Fibroblast of lung (primary cell): ENCODE results near the gene MAL. TPM values are rescaled to one million over a fixed set of nuclear protein-coding genes. Genes with fewer than 3 reads are reported as not detected.

Experiments
- DNase-seq, 2 donors: peaks; one replicate each; pipeline versions ENCODE4 v3.0.0 to v3.0.0-alpha.2; 2010; ENCODE audit warnings: low read depth in 2 of 2
- H2AFZ ChIP-seq: 2 replicates; pipeline ENCODE4 v1.5.1; 2012; ENCODE audit warnings: low read length, control low read depth, inconsistent platforms
- H3K27ac ChIP-seq: 2 replicates; pipeline ENCODE4 v1.5.1; 2011; ENCODE audit warnings: low read length, control low read depth; ENCODE audit not compliant: insufficient read depth
- H3K27me3 ChIP-seq: 2 replicates; pipeline ENCODE4 v1.5.1; 2011; ENCODE audit warnings: mild to moderate bottlenecking, low read length; ENCODE audit not compliant: control insufficient read depth, insufficient read depth
- H3K36me3 ChIP-seq: 2 replicates; pipeline ENCODE4 v1.5.1; 2011; ENCODE audit warnings: low read length; ENCODE audit not compliant: control insufficient read depth, insufficient read depth
- H3K4me1 ChIP-seq: 2 replicates; pipeline ENCODE4 v1.5.1; 2011; ENCODE audit warnings: low read length; ENCODE audit not compliant: control insufficient read depth, insufficient read depth; ENCODE audit errors: extremely low read depth
- H3K4me2 ChIP-seq: 2 replicates; pipeline ENCODE4 v1.5.1; 2011; ENCODE audit warnings: low read length, control low read depth; ENCODE audit not compliant: insufficient read depth; ENCODE audit errors: extremely low read depth
- H3K4me3 ChIP-seq, 4 experiments: fragments of 200-600 bp in 1 of 4; sonication (generic) in 1 of 4; replicated peaks in 1 of 4; 2 replicates each; pipeline ENCODE4 v1.5.1; 2011 to 2016; ENCODE audit warnings: low read length in 4 of 4, low read depth in 3 of 4, mild to moderate bottlenecking in 3 of 4, control low read depth in 2 of 4, inconsistent platforms in 1 of 4, mixed read lengths in 1 of 4; ENCODE audit not compliant: insufficient read depth in 1 of 4; ENCODE audit errors: control extremely low read depth in 1 of 4
- H3K79me2 ChIP-seq: 2 replicates; pipeline ENCODE4 v1.5.1; 2012; ENCODE audit warnings: mild to moderate bottlenecking, low read length, inconsistent platforms; ENCODE audit not compliant: control insufficient read depth, insufficient read depth
- H3K9ac ChIP-seq: 2 replicates; pipeline ENCODE4 v1.5.1; 2011; ENCODE audit warnings: mild to moderate bottlenecking, low read length, control low read depth; ENCODE audit not compliant: insufficient read depth
- H3K9me3 ChIP-seq: 2 replicates; pipeline ENCODE4 v1.5.1; 2012; ENCODE audit warnings: low read depth, low read length; ENCODE audit not compliant: control insufficient read depth, insufficient read depth
- H4K20me1 ChIP-seq: 2 replicates; pipeline ENCODE4 v1.5.1; 2011; ENCODE audit warnings: low read length; ENCODE audit not compliant: control insufficient read depth, insufficient read depth; ENCODE audit errors: extremely low read depth
- EZH2 ChIP-seq: IDR thresholded peaks from 2 replicates; pipeline ENCODE4 v1.5.1; 2012; ENCODE audit warnings: low read length, control low read depth, mild to moderate bottlenecking; ENCODE audit errors: missing control alignments
- polyA plus RNA-seq, 2 donors: library from polyadenylated mRNA; depleted of rRNA in 1 of 2; stranded (reverse) in 1 of 2; unstranded in 1 of 2; fragments of >200 nt; gene quantifications; 2 replicates each; pipeline ENCODE4 v1.2.1, GENCODE V29; 2011 to 2012; ENCODE audit warnings: missing spikeins in 1 of 2
- total RNA-seq: library from RNA; depleted of rRNA; stranded (reverse); fragments of >200 nt; gene quantifications from 2 replicates; pipeline ENCODE4 v1.2.1, GENCODE V29; 2014
- TF ChIP-seq, protein P1 (sequence below), 2 donors: IDR thresholded peaks in 1 of 2; conservative IDR thresholded peaks in 1 of 2; 1 replicate in 1 of 2; 2 replicates in 1 of 2; pipeline ENCODE4 v1.5.1; 2011 to 2012; ENCODE audit warnings: low read length in 2 of 2, control low read depth in 1 of 2, inconsistent platforms in 1 of 2, low read depth in 1 of 2, mild to moderate bottlenecking in 1 of 2

MAL gene
- total and polyA plus RNA-seq, 2 donors (not counting 1 experiment from before 2014, with no cell fraction given), result not detected

DNA sequence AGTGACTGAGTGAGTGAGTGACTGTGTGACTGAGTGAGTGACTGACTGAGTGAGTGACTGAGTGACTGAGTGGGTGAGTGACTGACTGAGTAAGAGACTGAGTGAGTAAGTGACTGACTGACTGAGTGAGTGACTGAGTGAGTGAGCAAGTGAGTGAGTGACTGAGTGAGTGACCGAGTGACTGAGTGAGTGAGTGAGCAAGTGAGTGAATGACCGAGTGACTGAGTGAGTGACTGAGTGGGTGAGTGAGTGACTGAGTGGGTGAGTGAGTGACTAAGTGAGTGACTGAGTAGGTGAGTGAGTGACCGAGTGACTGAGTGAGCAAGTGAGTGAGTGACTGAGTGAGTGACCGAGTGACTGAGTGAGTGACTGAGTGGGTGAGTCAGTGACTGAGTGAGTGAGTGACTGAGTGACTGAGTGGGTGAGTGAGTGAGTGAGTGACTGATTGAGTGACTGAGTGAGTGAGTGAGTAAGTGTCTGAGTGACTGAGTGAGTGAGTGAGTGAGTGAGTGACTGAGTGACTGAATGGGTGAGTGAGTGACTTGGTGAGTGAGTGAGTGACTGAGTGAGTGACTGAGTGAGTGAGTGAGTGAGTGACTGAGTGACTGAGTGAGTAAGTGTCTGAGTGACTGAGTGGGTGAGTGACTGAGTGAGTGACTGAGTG, 13.3 kb downstream of the MAL start:
- Histone ChIP-seq H3K9ac (no peak overlapping the region), H2AFZ (no peak overlapping the region)
- no peak for TF ChIP-seq EZH2
- TF ChIP-seq, protein P1, sequence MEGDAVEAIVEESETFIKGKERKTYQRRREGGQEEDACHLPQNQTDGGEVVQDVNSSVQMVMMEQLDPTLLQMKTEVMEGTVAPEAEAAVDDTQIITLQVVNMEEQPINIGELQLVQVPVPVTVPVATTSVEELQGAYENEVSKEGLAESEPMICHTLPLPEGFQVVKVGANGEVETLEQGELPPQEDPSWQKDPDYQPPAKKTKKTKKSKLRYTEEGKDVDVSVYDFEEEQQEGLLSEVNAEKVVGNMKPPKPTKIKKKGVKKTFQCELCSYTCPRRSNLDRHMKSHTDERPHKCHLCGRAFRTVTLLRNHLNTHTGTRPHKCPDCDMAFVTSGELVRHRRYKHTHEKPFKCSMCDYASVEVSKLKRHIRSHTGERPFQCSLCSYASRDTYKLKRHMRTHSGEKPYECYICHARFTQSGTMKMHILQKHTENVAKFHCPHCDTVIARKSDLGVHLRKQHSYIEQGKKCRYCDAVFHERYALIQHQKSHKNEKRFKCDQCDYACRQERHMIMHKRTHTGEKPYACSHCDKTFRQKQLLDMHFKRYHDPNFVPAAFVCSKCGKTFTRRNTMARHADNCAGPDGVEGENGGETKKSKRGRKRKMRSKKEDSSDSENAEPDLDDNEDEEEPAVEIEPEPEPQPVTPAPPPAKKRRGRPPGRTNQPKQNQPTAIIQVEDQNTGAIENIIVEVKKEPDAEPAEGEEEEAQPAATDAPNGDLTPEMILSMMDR (conservative IDR thresholded peaks at IDR 0.05 in 1 of 2, IDR thresholded peaks at IDR 0.05 in 1 of 2; ENCODE audit: low read depth in 1 of 2, low read length in 2 of 2), result no peak

DNA sequence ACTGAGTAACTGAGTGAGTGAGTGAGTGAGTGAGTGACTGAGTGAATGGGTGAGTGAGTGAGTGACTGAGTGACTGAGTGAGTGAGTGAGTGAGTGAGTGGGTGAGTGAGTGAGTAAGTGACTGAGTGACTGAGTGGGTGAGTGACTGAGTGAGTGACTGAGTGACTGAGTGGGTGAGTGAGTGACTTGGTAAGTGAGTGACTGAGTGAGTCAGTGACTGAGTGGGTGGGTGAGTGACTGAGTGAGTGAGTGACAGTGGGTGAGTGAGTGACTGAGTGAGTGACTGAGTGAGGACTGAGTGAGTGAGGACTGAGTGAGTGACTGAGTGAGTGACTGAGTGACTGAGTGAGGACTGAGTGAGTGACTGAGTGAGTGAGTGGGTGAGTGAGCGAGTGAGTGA, 13.9 kb downstream of the MAL start:
- Histone ChIP-seq H3K9ac (no peak overlapping the region), H3K36me3 (no peaks in the 10 kb centered on the region), H4K20me1 (no peaks in the 10 kb centered on the region), H3K27me3 (peaks cover 3% of the 10 kb centered on the region), H3K4me3 (no peak overlapping the region), H3K4me2 (no peak overlapping the region), H3K4me1 (peaks cover 8% of the 10 kb centered on the region), H3K79me2 (no peaks in the 10 kb centered on the region), H2AFZ (no peak overlapping the region), H3K9me3 (no peaks in the 10 kb centered on the region), H3K27ac (no peak overlapping the region)
- TF ChIP-seq, protein P1 (conservative IDR thresholded peaks at IDR 0.05 in 1 of 2, IDR thresholded peaks at IDR 0.05 in 1 of 2; ENCODE audit: low read depth in 1 of 2, low read length in 2 of 2), result no peak
- TF ChIP-seq EZH2, result no peak
- DNase-seq, result no peak

More for the DNA sequence above, 13.3 kb downstream of the MAL start:
- H3K27ac ChIP-seq, result no peak overlapping the region
- H3K79me2 ChIP-seq, result no peaks in the 10 kb centered on the region
- no peak overlapping the region for H3K4me3 ChIP-seq
- no peaks in the 10 kb centered on the region for H3K36me3 ChIP-seq
- peaks cover 8% of the 10 kb centered on the region for H3K4me1 ChIP-seq
- no peaks in the 10 kb centered on the region for H4K20me1 ChIP-seq
- no peaks in the 10 kb centered on the region for H3K9me3 ChIP-seq
- peaks cover 3% of the 10 kb centered on the region for H3K27me3 ChIP-seq
- no peak for DNase-seq
- H3K4me2 ChIP-seq, result no peak overlapping the region

DNA sequence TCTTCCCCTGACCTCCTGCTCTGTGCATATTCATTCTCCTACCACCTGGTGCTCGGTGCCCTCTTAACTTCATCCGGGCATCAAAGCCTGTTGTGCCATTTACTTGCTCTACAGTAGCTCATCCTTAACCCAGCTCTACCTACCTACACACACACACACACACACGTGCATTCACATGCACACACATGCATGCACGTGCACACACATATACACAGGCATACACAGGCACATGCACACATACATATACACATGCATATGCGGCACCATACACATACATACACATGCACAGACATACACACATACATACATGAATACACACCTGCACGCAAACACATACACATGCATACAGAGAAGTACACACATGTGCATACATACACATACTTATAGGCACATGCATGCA, 14.5 kb downstream of the MAL start:
- no peak overlapping the region for H3K4me3 ChIP-seq
- H3K9me3 ChIP-seq, result no peaks in the 10 kb centered on the region
- TF ChIP-seq EZH2, result no peak
- TF ChIP-seq, protein P1 (conservative IDR thresholded peaks at IDR 0.05 in 1 of 2, IDR thresholded peaks at IDR 0.05 in 1 of 2; ENCODE audit: low read depth in 1 of 2, low read length in 2 of 2), result no peak
- no peak for DNase-seq
- H4K20me1 ChIP-seq, result no peaks in the 10 kb centered on the region
- peaks cover 8% of the 10 kb centered on the region for H3K4me1 ChIP-seq
- peaks cover 3% of the 10 kb centered on the region for H3K27me3 ChIP-seq
- H3K4me2 ChIP-seq, result no peak overlapping the region
- H3K9ac ChIP-seq, result no peak overlapping the region
- no peaks in the 10 kb centered on the region for H3K36me3 ChIP-seq
- H2AFZ ChIP-seq, result no peak overlapping the region
- no peak overlapping the region for H3K27ac ChIP-seq
- H3K79me2 ChIP-seq, result no peaks in the 10 kb centered on the region
